K562 (cell line): ENCODE results near the gene PCDHA6.

ENCODE experiments used
- EZH2 ChIP-seq: IDR thresholded peaks from 2 replicates; pipeline ENCODE4 v1.6.1; 2012; ENCODE audit warnings: low read depth, mild to moderate bottlenecking, inconsistent platforms, low read length, borderline replicate concordance
- HNRNPLL ChIP-seq: fragments of 200-400 bp; formaldehyde crosslinking; IDR thresholded peaks from 2 replicates; pipeline ENCODE4 v1.6.1; 2017; ENCODE audit warnings: low read length, low read depth, mild to moderate bottlenecking; ENCODE audit not compliant: poor library complexity, severe bottlenecking
- MAX ChIP-seq: sonication (generic); formaldehyde crosslinking; IDR thresholded peaks from 2 replicates; pipeline ENCODE4 v1.9.0; 2022; ENCODE audit warnings: mild to moderate bottlenecking, missing genetic modification reagents
- STAT5A ChIP-seq: IDR thresholded peaks from 2 replicates; pipeline ENCODE4 v1.6.1; 2012; ENCODE audit warnings: low read length, inconsistent platforms, borderline replicate concordance

GRCh38 chr5:140868721-140869554 is 41.2 kb downstream of the PCDHA6 start, which contains the start of gene PCDHA11:
- TF ChIP-seq HNRNPLL = no peak
- TF ChIP-seq EZH2 = no peak
- TF ChIP-seq MAX (CRISPR knock-in tag) = no peak
- TF ChIP-seq STAT5A = no peak
